Tibial artery (tissue), 4 donors: ENCODE measurements around the gene SKOR2.
"Not testable (repeated sequence)": the region's sequence is repeated elsewhere in the genome, so short reads cannot be mapped to it uniquely, and the experiment has no call there.

ENCODE experiments used
- DNase-seq, 2 donors: peaks; one replicate each; pipeline ENCODE4 v3.0.0-alpha.2; 2019
- H3K27ac ChIP-seq, 2 donors: fragments of 200-600 bp; sonication (generic) in 1 of 2; 1 replicate in 1 of 2; 2 replicates in 1 of 2; pipeline ENCODE4 v1.5.1; 2018 to 2019; ENCODE audit warnings: mild to moderate bottlenecking in 1 of 2
- H3K27me3 ChIP-seq, 2 donors: fragments of 200-600 bp; sonication (generic) in 1 of 2; one replicate each; pipeline versions ENCODE4 v1.5.1 to v1.6.0; 2016 to 2019
- H3K36me3 ChIP-seq, 3 donors: fragments of 200-600 bp; sonication (generic) in 2 of 3; one replicate each; pipeline ENCODE4 v1.5.1; 2016 to 2019; ENCODE audit warnings: mild to moderate bottlenecking in 2 of 3
- H3K4me1 ChIP-seq, 4 donors: fragments of 200-600 bp; sonication (generic) in 2 of 4; 1 replicate in 3 of 4; 2 replicates in 1 of 4; pipeline ENCODE4 v1.5.1; 2016 to 2019
- H3K4me3 ChIP-seq, 2 donors: fragments of 200-600 bp; sonication (generic) in 1 of 2; 1 replicate in 1 of 2; 2 replicates in 1 of 2; pipeline ENCODE4 v1.5.1; 2018 to 2019; ENCODE audit warnings: mild to moderate bottlenecking in 2 of 2
- H3K9me3 ChIP-seq, 3 donors: fragments of 200-600 bp; sonication (generic) in 1 of 3; one replicate each; pipeline ENCODE4 v1.5.1; 2016 to 2019
- intact Hi-C: fragments of 100-400 bp; cut with DNase I; formaldehyde crosslinking; loops from one replicate; pipeline ENCODE4 v1.15.0; 2023; ENCODE audit warnings: low total_unique reads
- TF ChIP-seq, protein P1 (sequence below), 2 experiments: fragments of 200-600 bp in 1 of 2; fragments of 450-650 bp in 1 of 2; IDR thresholded peaks; one replicate each; pipeline ENCODE4 v1.5.1; 2017 to 2019; ENCODE audit warnings: antibody characterized with exemption in 2 of 2, mild to moderate bottlenecking in 1 of 2, moderate library complexity in 1 of 2

Gene SKOR2

DNA sequence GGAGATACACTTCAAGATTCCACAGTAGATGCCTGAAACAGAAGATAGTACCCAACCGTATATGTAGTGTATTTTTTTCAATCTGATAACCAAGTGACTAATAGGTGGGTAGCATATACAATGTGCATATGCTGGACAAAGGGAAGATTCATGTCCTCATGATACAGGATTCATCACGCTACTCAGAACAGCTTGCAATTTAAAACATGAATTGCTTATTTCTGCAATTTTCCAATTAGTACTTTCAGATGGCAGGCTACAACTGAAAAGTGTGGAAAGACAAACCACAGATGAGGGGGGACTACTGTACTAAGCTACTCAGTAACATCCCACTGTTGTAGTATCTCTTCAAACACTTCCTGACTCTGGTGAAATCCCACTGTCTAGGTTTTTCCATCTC is 79.0 kb downstream of the SKOR2 start:
- intact Hi-C loops = no loop called here
- DNase-seq = no peak
- no peaks in the 10 kb centered on the region for H3K36me3 ChIP-seq
- H3K9me3 ChIP-seq = no peaks in the 10 kb centered on the region
- no peak overlapping the region for H3K4me3 ChIP-seq
- TF ChIP-seq, protein P1, sequence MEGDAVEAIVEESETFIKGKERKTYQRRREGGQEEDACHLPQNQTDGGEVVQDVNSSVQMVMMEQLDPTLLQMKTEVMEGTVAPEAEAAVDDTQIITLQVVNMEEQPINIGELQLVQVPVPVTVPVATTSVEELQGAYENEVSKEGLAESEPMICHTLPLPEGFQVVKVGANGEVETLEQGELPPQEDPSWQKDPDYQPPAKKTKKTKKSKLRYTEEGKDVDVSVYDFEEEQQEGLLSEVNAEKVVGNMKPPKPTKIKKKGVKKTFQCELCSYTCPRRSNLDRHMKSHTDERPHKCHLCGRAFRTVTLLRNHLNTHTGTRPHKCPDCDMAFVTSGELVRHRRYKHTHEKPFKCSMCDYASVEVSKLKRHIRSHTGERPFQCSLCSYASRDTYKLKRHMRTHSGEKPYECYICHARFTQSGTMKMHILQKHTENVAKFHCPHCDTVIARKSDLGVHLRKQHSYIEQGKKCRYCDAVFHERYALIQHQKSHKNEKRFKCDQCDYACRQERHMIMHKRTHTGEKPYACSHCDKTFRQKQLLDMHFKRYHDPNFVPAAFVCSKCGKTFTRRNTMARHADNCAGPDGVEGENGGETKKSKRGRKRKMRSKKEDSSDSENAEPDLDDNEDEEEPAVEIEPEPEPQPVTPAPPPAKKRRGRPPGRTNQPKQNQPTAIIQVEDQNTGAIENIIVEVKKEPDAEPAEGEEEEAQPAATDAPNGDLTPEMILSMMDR (IDR thresholded peaks at IDR 0.05) = no peak
- no peaks in the 10 kb centered on the region for H3K27me3 ChIP-seq
- H3K4me1 ChIP-seq = peaks cover 0 to 34% (median 23%) of the 10 kb centered on the region in 4 donors
- H3K27ac ChIP-seq = no peak overlapping the region

DNA sequence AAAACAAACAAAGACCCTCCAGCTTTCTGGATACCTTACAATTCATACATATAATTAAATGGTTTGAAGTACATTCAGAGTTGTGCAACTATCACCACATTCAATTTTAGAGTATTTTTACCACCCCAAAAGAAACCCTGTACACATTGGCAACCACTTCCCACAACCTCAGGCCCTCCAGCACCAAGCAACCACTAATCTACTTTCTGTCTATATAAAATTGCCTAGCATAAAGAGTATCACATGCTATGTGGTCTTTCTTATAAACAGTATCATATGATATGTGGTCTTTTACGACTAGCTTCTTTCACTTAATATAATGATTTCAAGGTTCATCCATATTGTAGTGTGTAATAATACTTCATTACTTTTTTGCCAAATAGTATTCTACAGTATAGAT is 82.5 kb downstream of the SKOR2 start:
- Histone ChIP-seq H3K4me3 (no peak overlapping the region), H3K4me1 (peaks cover 0 to 12% (median 7%) of the 10 kb centered on the region in 4 donors), H3K36me3 (no peaks in the 10 kb centered on the region), H3K9me3 (no peaks in the 10 kb centered on the region), H3K27me3 (no peaks in the 10 kb centered on the region), H3K27ac (no peak overlapping the region)
- DNase-seq = no peak
- intact Hi-C loops = no loop called here
- TF ChIP-seq, protein P1 (IDR thresholded peaks at IDR 0.05) = no peak

DNA sequence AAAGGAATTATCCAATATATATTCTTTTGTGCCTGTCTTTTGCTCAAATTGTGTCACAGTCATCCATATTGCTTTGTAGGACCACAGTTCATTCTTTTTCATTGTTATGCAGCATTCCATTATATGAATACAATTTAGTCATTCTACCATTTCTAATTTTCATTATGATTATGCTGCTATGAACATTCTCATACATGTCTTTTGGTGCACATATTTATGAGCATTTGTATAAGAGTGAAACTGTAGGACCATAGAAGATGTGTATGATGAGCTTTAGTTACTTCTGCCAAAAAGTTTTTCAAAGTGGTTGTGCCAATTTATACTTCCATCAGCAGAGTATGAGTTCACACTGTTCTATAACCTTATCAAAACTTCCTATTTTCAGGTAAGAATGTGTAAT is 83.0 kb downstream of the SKOR2 start:
- peaks cover 0 to 8% (median 4%) of the 10 kb centered on the region in 4 donors for H3K4me1 ChIP-seq
- no peak overlapping the region for H3K27ac ChIP-seq
- no peak for DNase-seq
- intact Hi-C loops = no loop called here
- H3K9me3 ChIP-seq = no peaks in the 10 kb centered on the region
- no peaks in the 10 kb centered on the region for H3K27me3 ChIP-seq
- H3K36me3 ChIP-seq = no peaks in the 10 kb centered on the region
- H3K4me3 ChIP-seq = no peak overlapping the region
- TF ChIP-seq, protein P1 (IDR thresholded peaks at IDR 0.05) = no peak

DNA sequence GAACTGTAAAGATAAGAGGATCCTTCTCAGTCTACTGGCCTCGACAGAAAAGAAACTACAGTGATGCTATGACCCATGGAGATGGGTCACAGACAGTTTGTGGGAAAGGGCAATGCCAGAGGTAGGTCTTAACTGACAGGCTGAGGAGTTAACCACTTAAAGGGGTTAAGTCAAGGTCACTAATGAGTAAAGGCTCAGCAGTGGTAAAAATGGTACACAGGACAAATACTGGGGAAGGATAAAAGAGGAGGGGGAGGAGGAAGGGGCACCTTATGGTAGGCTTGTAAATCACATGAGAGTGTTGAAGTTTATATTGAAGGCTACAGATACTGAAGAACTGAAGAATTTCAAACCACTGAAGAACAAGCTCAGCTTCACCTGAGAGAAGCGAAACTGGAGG is 85.2 kb downstream of the SKOR2 start:
- H3K9me3 ChIP-seq = no peaks in the 10 kb centered on the region
- no peak for DNase-seq
- no peaks in the 10 kb centered on the region for H3K27me3 ChIP-seq
- TF ChIP-seq, protein P1 (IDR thresholded peaks at IDR 0.05) = no peak
- H3K27ac ChIP-seq = no peak overlapping the region
- no peaks in the 10 kb centered on the region for H3K4me1 ChIP-seq
- intact Hi-C loops = no loop called here
- H3K36me3 ChIP-seq = no peaks in the 10 kb centered on the region
- H3K4me3 ChIP-seq = no peak overlapping the region

DNA sequence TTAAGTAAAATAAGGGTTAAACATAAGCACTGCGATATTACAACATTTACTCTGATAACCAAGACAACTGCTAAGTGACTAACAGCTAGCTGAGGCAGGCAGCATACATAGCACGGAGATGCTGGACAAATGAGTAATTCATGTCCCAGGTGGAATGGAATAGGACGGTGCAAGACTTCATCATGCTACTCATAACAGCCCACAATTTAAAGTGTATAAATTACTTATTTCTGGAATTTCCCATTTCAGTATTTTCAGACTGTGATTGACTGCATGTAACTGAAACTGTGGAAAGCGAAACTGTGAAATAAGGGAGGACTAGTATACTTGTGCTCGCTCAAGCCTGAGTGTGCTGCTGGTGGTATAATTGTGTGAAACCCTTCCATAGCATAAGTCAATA is 88.2 kb downstream of the SKOR2 start:
- H3K36me3 ChIP-seq = peaks cover 0 to 6% (median 0%) of the 10 kb centered on the region in 3 donors
- H3K4me3 ChIP-seq = no peak overlapping the region
- DNase-seq = no peak
- H3K27ac ChIP-seq = no peak overlapping the region
- no peaks in the 10 kb centered on the region for H3K27me3 ChIP-seq
- intact Hi-C loops = no loop called here
- H3K4me1 ChIP-seq = no peaks in the 10 kb centered on the region
- TF ChIP-seq, protein P1 (IDR thresholded peaks at IDR 0.05) = no peak
- no peaks in the 10 kb centered on the region for H3K9me3 ChIP-seq

DNA sequence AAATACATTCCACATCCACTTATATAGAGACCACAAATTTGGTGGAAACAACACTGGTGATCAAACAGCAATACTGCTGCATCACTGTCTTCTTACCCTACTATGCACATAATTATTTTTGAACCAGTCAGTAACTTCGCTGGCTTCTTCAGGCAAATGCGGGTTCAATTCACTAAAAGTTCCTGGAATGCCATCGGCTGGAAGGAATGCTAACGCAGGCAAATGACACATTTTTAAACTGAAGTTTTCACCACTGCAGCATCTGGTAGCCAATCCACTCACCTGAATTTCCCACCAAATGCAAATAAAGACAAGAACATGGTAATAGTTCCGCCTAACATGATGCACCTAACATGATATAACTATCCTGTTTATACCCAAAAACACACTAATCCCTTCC is 91.2 kb downstream of the SKOR2 start:
- Histone ChIP-seq H3K27ac (no peak overlapping the region), H3K4me1 (no peaks in the 10 kb centered on the region), H3K36me3 (peaks cover 0 to 6% (median 6%) of the 10 kb centered on the region in 3 donors), H3K9me3 (no peaks in the 10 kb centered on the region), H3K4me3 (no peak overlapping the region), H3K27me3 (no peaks in the 10 kb centered on the region)
- no peak for DNase-seq
- TF ChIP-seq, protein P1 (IDR thresholded peaks at IDR 0.05) = no peak
- intact Hi-C loops = no loop called here

DNA sequence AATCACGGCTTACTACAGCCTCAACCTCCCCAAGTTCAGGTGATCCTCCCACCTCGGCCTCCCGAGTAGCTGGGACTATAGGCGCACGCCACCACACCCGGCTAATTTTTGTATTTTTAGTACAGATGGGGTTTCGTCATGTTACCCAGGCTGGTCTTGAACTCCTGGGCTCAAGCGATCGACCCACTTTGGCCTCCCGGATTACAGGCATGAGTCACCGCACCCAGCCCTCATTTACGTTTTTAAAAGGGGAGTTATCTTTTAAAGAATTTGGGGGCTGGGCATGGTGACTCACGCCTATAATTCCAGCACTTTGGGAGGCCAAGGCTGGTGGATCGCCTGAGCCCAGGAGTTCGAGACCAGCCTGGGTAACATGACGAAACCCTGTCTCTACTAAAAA is 93.1 kb downstream of the SKOR2 start:
- intact Hi-C loops, H3K4me1 ChIP-seq, H3K9me3 ChIP-seq, H3K27me3 ChIP-seq, H3K27ac ChIP-seq, DNase-seq, H3K4me3 ChIP-seq: not testable (repeated sequence)
- peaks cover 12 to 19% (median 17%) of the 10 kb centered on the region in 3 donors for H3K36me3 ChIP-seq
